Heart left ventricle (tissue), 16 donors: ENCODE data around the gene GLRX3. TPM values are rescaled to one million over a fixed set of nuclear protein-coding genes. Genes with fewer than 3 reads are reported as not detected.

Experiments
- ATAC-seq, 4 donors: fragments of 200-7000 bp; cut with Tn5 transposase; one replicate each; pipeline ENCODE4 v1.9.1; 2020 to 2022; ENCODE audit warnings: moderate library complexity in 4 of 4, mild to moderate bottlenecking in 3 of 4, moderate number of reproducible peaks in 1 of 4
- DNase-seq, 5 donors: peaks; one replicate each; pipeline ENCODE4 v3.0.0-alpha.2; 2020
- H3K27ac ChIP-seq, 12 donors: fragments of 200-600 bp; sonication (generic) in 4 of 12; one replicate each; pipeline versions ENCODE4 v1.5.0 to v1.8.0; 2016 to 2022; ENCODE audit warnings: mild to moderate bottlenecking in 2 of 12
- H3K27me3 ChIP-seq, 9 donors: fragments of 200-600 bp; sonication (generic) in 2 of 9; one replicate each; pipeline versions ENCODE4 v1.5.1 to v1.8.0; 2016 to 2022; ENCODE audit warnings: mild to moderate bottlenecking in 3 of 9
- H3K36me3 ChIP-seq, 9 donors: fragments of 200-600 bp; sonication (generic) in 2 of 9; one replicate each; pipeline versions ENCODE4 v1.5.0 to v1.8.0; 2018 to 2022; ENCODE audit warnings: mild to moderate bottlenecking in 2 of 9
- H3K4me1 ChIP-seq, 12 donors: fragments of 200-600 bp; sonication (generic) in 4 of 12; one replicate each; pipeline versions ENCODE4 v1.5.0 to v1.8.0; 2016 to 2022; ENCODE audit warnings: mild to moderate bottlenecking in 3 of 12
- H3K4me3 ChIP-seq, 12 donors: fragments of 200-600 bp; sonication (generic) in 4 of 12; one replicate each; pipeline versions ENCODE4 v1.5.0 to v1.8.0; 2017 to 2022; ENCODE audit warnings: mild to moderate bottlenecking in 9 of 12, moderate library complexity in 4 of 12
- H3K9me3 ChIP-seq, 12 donors: fragments of 200-600 bp; sonication (generic) in 4 of 12; one replicate each; pipeline versions ENCODE4 v1.5.0 to v1.8.0; 2016 to 2022; ENCODE audit warnings: mild to moderate bottlenecking in 1 of 12
- CTCF ChIP-seq, 12 donors: fragments of 200-600 bp; sonication (generic) in 4 of 12; IDR thresholded peaks; one replicate each; pipeline versions ENCODE4 v1.5.0 to v1.8.0; 2018 to 2022; ENCODE audit warnings: antibody characterized with exemption in 12 of 12, mild to moderate bottlenecking in 5 of 12
- POLR2A ChIP-seq, 2 donors: fragments of 450-650 bp; IDR thresholded peaks; one replicate each; pipeline ENCODE4 v1.6.1; 2017; ENCODE audit warnings: antibody characterized with exemption in 2 of 2, mild to moderate bottlenecking in 2 of 2, moderate library complexity in 2 of 2
- WGBS, 4 donors: extraction: QIAGEN DNeasy Blood & Tissue Kit in 2 of 4; methylation state at CpG; one replicate each; pipeline versions ENCODE4 v1.1.5 to v1.1.7; 2013 to 2018; 5-methylcytosine and 5-hydroxymethylcytosine counted together
- intact Hi-C, 10 donors: fragments of 100-400 bp; cut with DNase I; formaldehyde crosslinking; loops; one replicate each; pipeline versions ENCODE4 v1.11.1 to v1.14.2; 2022
- polyA plus RNA-seq, 2 donors: library from polyadenylated mRNA; stranded (reverse); fragments of 200-250 nt; gene quantifications; one replicate each; pipeline ENCODE4 v1.2.3, GENCODE V29; 2013
- total RNA-seq, 9 donors: library from RNA; depleted of rRNA in 2 of 9; stranded (reverse); fragments of >200 nt in 2 of 9; fragmentation: NEBNext Ultra II Directional in 3 of 9; extraction: Animal tissue kit (Norgen Biotek cat#: 25700) in 3 of 9; gene quantifications; one replicate each; pipeline versions ENCODE4 v1.1.0 to v1.2.4, GENCODE V29; 2016 to 2023
- donor health status: ischemic (EF 13 %, LVEDD 7.1; RV severe dilation, severe dysfunction).
- donor health status: healthy with polysubstance abuse.
- donor health status: DM: no; HTN: yes; CAD: no.
- donor health status: DM: no; HTN: no; CAD: no.
- donor health status: ischemic (EF 25% LVEDD 6.9; RV normal size, moderate dysfunction).
- donor health status: ischemic (EF 25% LVEDD 5.7; RV mildly dilated, moderate dysfunction).
- donor health status: healthy.
- donor health status: DM: yes; HTN: yes; CAD: no.
- donor health status: ischemic (EF 35%, LVEDD 5.7; RV mildly dilated, moderate dysfunction).
- donor health status: nonischemic (EF 11% LVEDD 7.7; RV severe dilation, severe dysfunction).
- donor health status: DM: yes; HTN: yes; CAD: no.
- donor health status: PGD.
- donor health status: ischemic (EF 29% LVEDD 5.4; RV normal size, mild dysfunction).
- donor health status: nonischemic (EF 23%, LVEDD 6.1; RV moderate dilation, normal function).

The GLRX3 gene
- total and polyA plus RNA-seq, 11 donors = 54.0 to 180 (median 66.4) TPM

DNA sequence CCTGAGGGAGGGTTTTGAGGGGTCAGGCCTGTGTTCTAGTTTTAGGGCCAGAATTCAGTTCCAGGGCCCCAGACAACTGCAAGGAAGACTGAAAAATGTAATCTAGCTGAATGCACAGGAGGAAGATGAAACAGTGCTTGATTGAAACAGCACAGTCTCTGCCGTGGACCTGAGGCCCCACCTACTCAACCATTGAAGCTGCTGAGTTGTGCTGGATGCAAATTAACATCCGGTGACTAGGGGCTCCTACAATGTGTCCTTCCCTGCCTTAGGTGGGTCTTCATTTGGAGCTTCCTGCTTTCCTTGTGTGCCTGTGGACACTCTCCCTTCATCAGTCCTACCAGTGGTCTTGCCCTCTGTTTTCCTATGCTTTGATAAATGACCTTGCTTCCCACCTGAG lies 5.7 kb downstream of the GLRX3 start:
- intact Hi-C loops = no loop called here
- ATAC-seq (no peak), DNase-seq (no peak)
- Histone ChIP-seq H3K4me3 (no peak overlapping the region), H3K36me3 (peaks cover 0 to 29% (median 19%) of the 10 kb centered on the region in 9 donors), H3K9me3 (no peaks in the 10 kb centered on the region), H3K27ac (no peak overlapping the region), H3K4me1 (peaks cover 5 to 69% (median 41%) of the 10 kb centered on the region in 12 donors), H3K27me3 (no peaks in the 10 kb centered on the region)
- WGBS, 4 donors = 53 to 54% (median 54%) methylated on average over 2 of the region's 2 CpGs
- TF ChIP-seq CTCF (IDR thresholded peaks at IDR 0.05) (no peak), POLR2A (IDR thresholded peaks at IDR 0.05) (no peak)

GRCh38 chr10:130146042-130146441 lies 9.9 kb downstream of the GLRX3 start:
- Histone ChIP-seq H3K36me3 (peaks cover 0 to 51% (median 29%) of the 10 kb centered on the region in 9 donors), H3K27ac (no peak overlapping the region), H3K27me3 (no peaks in the 10 kb centered on the region), H3K9me3 (no peaks in the 10 kb centered on the region), H3K4me1 (peaks cover 0 to 28% (median 17%) of the 10 kb centered on the region in 12 donors), H3K4me3 (no peak overlapping the region)
- no peak for ATAC-seq
- 78 to 93% (median 84%) methylated on average over 4 of the region's 4 CpGs for WGBS, 4 donors
- intact Hi-C loops = no loop called here
- no peak for TF ChIP-seq CTCF (IDR thresholded peaks at IDR 0.05)
- TF ChIP-seq POLR2A (IDR thresholded peaks at IDR 0.05) = no peak
- no peak for DNase-seq

- DNase-seq = no peak
- peaks cover 0 to 49% (median 41%) of the 10 kb centered on the region in 9 donors for H3K36me3 ChIP-seq
- WGBS, 4 donors = 72 to 81% (median 80%) methylated on average over 2 of the region's 2 CpGs
- H3K27me3 ChIP-seq = no peaks in the 10 kb centered on the region
- H3K27ac ChIP-seq = no peak overlapping the region
- H3K4me3 ChIP-seq = no peak overlapping the region
- ATAC-seq = no peak
- intact Hi-C loops = no loop called here
- H3K4me1 ChIP-seq = peaks cover 0 to 9% (median 0%) of the 10 kb centered on the region in 12 donors
- H3K9me3 ChIP-seq = no peaks in the 10 kb centered on the region
- no peak for TF ChIP-seq POLR2A (IDR thresholded peaks at IDR 0.05)
- no peak for TF ChIP-seq CTCF (IDR thresholded peaks at IDR 0.05)
Measured at GRCh38 chr10:130159192-130159794, 23.1 kb downstream of the GLRX3 start.

GRCh38 chr10:130160775-130161174 lies 24.6 kb downstream of the GLRX3 start:
- intact Hi-C loops = no loop called here
- TF ChIP-seq CTCF (IDR thresholded peaks at IDR 0.05) (no peak), POLR2A (IDR thresholded peaks at IDR 0.05) (no peak)
- 89 to 92% (median 91%) methylated on average over 6 of the region's 6 CpGs for WGBS, 4 donors
- H3K27me3 ChIP-seq = no peaks in the 10 kb centered on the region
- H3K36me3 ChIP-seq = peaks cover 0 to 60% (median 53%) of the 10 kb centered on the region in 9 donors
- DNase-seq (no peak), ATAC-seq (no peak)
- H3K9me3 ChIP-seq = no peaks in the 10 kb centered on the region
- H3K27ac ChIP-seq = no peak overlapping the region
- H3K4me3 ChIP-seq = no peak overlapping the region
- no peaks in the 10 kb centered on the region for H3K4me1 ChIP-seq
